ENCODE results near the gene RECQL5. TPM values are rescaled to one million over a fixed set of nuclear protein-coding genes. Genes with fewer than 3 reads are reported as not detected.

The RECQL5 gene
- polyA plus RNA-seq, 1 of the 3 experiments (the other 2 are of a cell fraction), result 25.3 TPM

DNA sequence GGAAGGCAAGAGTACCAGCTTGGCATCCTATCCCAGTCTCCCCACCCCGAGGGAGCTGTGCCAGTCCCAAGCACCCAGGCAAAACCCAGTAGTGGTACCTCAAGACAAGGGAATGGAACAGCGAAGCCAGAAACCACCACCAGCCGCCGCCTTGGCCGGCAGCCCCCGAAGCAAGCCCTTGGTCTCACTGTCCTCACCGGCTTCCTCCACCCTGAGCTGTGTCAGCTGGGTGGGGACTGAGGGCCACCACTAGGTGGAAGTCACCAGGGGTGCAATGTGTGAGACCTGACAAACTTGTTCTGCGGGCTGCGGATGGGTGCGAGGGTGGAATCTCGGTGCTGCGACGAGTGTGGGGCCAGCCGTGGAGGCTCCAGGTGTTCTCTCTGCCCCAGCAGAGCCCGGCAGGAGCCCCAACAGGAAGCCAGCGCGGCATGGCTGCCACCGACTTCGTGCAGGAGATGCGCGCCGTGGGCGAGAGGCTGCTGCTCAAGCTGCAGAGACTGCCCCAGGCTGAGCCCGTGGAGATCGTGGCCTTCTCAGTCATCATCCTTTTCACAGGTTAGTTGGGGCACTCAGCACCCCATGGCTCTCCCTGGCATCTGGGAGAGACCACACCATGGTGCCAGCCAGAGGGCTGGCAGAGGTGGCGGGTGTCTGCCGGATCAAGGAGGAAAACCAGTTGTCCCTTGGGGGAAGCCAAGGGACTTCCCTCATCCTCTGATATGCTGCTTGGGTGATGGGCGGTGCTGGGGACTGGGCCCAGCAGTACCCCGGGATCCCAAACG is 27.0 kb downstream of the RECQL5 start:
- peaks cover 0 to 48% of the 10 kb centered on the region in 2 experiments for H3K36me3 ChIP-seq (replicated peaks in 1 of 2; ENCODE audit: control insufficient read depth in 1 of 2, insufficient read depth in 2 of 2, low read length in 1 of 2)
- H3K4me1 ChIP-seq (ENCODE audit: control insufficient read depth in 1 of 2, insufficient read depth in 2 of 2, low read depth in 1 of 2, low read length in 1 of 2), result no peaks in the 10 kb centered on the region; a peak in 1 of 4 replicates
- no peak overlapping the region for H3K4me3 ChIP-seq (ENCODE audit: low read depth in 2 of 2, low read length in 1 of 2)
- H3K79me2 ChIP-seq (ENCODE audit: insufficient read depth), result no peaks in the 10 kb centered on the region
- no peak overlapping the region for H3K4me2 ChIP-seq
- no peak overlapping the region for H3K27ac ChIP-seq (ENCODE audit: low read depth in 2 of 2, low read length in 1 of 2)
- H3K9me2 ChIP-seq, result no peaks in the 10 kb centered on the region
- no peaks in the 10 kb centered on the region for H3F3A ChIP-seq (replicated peaks; ENCODE audit: insufficient read depth)
- WGBS (ENCODE audit: low lambda C conversion rate), result 92% methylated on average over 30 of the region's 30 CpGs
- DNase-seq, result no peak
- H4K20me1 ChIP-seq (ENCODE audit: insufficient read depth), result no peaks in the 10 kb centered on the region
- H3K9me3 ChIP-seq, result no peaks in the 10 kb centered on the region
- no peak overlapping the region for H2AFZ ChIP-seq (ENCODE audit: low read depth)
- no peak for TF ChIP-seq NFIC (IDR thresholded peaks at IDR 0.05; ENCODE audit: borderline replicate concordance)
- TF ChIP-seq, protein P1, sequence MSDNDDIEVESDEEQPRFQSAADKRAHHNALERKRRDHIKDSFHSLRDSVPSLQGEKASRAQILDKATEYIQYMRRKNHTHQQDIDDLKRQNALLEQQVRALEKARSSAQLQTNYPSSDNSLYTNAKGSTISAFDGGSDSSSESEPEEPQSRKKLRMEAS (IDR thresholded peaks at IDR 0.05; ENCODE audit: low read depth), result no peak
- TF ChIP-seq TCF12 (IDR thresholded peaks at IDR 0.05), result no peak
- H3K27me3 ChIP-seq (ENCODE audit: insufficient read depth), result no peaks in the 10 kb centered on the region
- CTCF ChIA-PET, result interaction anchor here (28.6 to 37.9 kb wide), 3 partner anchors 7 to 111 kb away, joined by 1189 to 1370 read pairs (median 1189); partner anchors contain the start of genes GALK1 and SMIM5
- no peak overlapping the region for H3K9ac ChIP-seq
- POLR2A ChIA-PET, result no interaction called here

DNA sequence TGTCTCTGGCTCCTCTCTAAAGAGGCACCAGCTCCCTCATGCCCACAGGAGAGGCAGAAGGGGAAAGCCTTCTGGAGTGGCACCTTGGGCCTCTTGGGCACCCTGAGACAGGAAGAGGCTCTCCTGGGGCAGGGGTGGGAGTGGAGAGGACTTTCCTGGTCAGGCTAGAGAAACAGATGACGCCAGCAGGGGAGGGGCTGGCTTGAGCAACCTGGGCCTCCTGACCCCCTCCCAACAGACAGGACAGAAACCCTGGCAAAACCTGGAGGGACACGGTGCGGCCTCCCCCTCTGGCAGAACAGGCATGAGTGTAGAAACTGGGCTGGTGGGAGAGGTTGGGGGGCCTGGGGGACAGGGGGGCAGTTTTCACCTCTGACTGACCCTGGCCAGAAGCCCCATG is 27.6 kb downstream of the RECQL5 start:
- Histone ChIP-seq H3K9me3 (no peaks in the 10 kb centered on the region), H4K20me1 (ENCODE audit: insufficient read depth) (no peaks in the 10 kb centered on the region), H2AFZ (ENCODE audit: low read depth) (no peak overlapping the region), H3F3A (replicated peaks; ENCODE audit: insufficient read depth) (no peaks in the 10 kb centered on the region), H3K36me3 (replicated peaks in 1 of 2; ENCODE audit: control insufficient read depth in 1 of 2, insufficient read depth in 2 of 2, low read length in 1 of 2) (peaks cover 0 to 46% of the 10 kb centered on the region in 2 experiments), H3K4me1 (ENCODE audit: control insufficient read depth in 1 of 2, insufficient read depth in 2 of 2, low read depth in 1 of 2, low read length in 1 of 2) (peaks cover 0 to under 1% of the 10 kb centered on the region in 2 experiments; a peak in 3 of 4 replicates), H3K4me3 (ENCODE audit: low read depth in 2 of 2, low read length in 1 of 2) (no peak overlapping the region), H3K4me2 (no peak overlapping the region), H3K79me2 (ENCODE audit: insufficient read depth) (no peaks in the 10 kb centered on the region), H3K27me3 (ENCODE audit: insufficient read depth) (no peaks in the 10 kb centered on the region), H3K9me2 (no peaks in the 10 kb centered on the region), H3K9ac (no peak overlapping the region), H3K27ac (ENCODE audit: low read depth in 2 of 2, low read length in 1 of 2) (no peak overlapping the region)
- DNase-seq, result no peak
- TF ChIP-seq CHD2 (IDR thresholded peaks at IDR 0.05; ENCODE audit: low read length, partially characterized antibody) (no peak), NRF1 (IDR thresholded peaks at IDR 0.05; ENCODE audit: low read depth, low read length) (no peak), GABPA (IDR thresholded peaks at IDR 0.05; ENCODE audit: low read depth) (no peak), RAD21 (IDR thresholded peaks at IDR 0.05; ENCODE audit: low read length) (no peak), GATA2 (CRISPR knock-in tag; IDR thresholded peaks at IDR 0.05) (no peak), FOSL2 (IDR thresholded peaks at IDR 0.05; ENCODE audit: borderline replicate concordance, low read depth) (no peak), YY1 (IDR thresholded peaks at IDR 0.05; ENCODE audit: low read depth) (no peak), USF2 (IDR thresholded peaks at IDR 0.05; ENCODE audit: borderline replicate concordance, low read depth, low read length) (no peak), MEF2A (IDR thresholded peaks at IDR 0.05; ENCODE audit: borderline replicate concordance, low read depth) (no peak), SMC3 (IDR thresholded peaks at IDR 0.05; ENCODE audit: low read depth, low read length) (no peak), FOXM1 (IDR thresholded peaks at IDR 0.05; ENCODE audit: low read depth) (no peak), ELF1 (IDR thresholded peaks at IDR 0.05) (no peak), TCF12 (IDR thresholded peaks at IDR 0.05) (no peak)
- TF ChIP-seq, protein P2, sequence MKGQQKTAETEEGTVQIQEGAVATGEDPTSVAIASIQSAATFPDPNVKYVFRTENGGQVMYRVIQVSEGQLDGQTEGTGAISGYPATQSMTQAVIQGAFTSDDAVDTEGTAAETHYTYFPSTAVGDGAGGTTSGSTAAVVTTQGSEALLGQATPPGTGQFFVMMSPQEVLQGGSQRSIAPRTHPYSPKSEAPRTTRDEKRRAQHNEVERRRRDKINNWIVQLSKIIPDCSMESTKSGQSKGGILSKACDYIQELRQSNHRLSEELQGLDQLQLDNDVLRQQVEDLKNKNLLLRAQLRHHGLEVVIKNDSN (IDR thresholded peaks at IDR 0.05; ENCODE audit: borderline replicate concordance, low read depth), result no peak
- TF ChIP-seq, protein P3, sequence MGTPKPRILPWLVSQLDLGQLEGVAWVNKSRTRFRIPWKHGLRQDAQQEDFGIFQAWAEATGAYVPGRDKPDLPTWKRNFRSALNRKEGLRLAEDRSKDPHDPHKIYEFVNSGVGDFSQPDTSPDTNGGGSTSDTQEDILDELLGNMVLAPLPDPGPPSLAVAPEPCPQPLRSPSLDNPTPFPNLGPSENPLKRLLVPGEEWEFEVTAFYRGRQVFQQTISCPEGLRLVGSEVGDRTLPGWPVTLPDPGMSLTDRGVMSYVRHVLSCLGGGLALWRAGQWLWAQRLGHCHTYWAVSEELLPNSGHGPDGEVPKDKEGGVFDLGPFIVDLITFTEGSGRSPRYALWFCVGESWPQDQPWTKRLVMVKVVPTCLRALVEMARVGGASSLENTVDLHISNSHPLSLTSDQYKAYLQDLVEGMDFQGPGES (IDR thresholded peaks at IDR 0.05; ENCODE audit: low read depth, low read length), result no peak
- WGBS (ENCODE audit: low lambda C conversion rate), result 100% methylated on average over 1 of the region's 3 CpGs
- ChIA-PET POLR2A (no interaction called here), CTCF (interaction anchor here (28.6 to 37.9 kb wide), 3 partner anchors 8 to 112 kb away, joined by 1189 to 1370 read pairs (median 1189); partner anchors contain the start of genes GALK1 and SMIM5)
